HEK293 (cell line): ENCODE measurements around the gene NANOS1.
A peak's percentile ranks its signal among the peaks of the same experiment; 100 is the strongest.

Source experiments
- HOXA7 ChIP-seq: sonication (generic); formaldehyde crosslinking; IDR thresholded peaks from 2 replicates; pipeline ENCODE4 v1.8.1; 2022; ENCODE audit warnings: missing genetic modification reagents, borderline replicate concordance
- PRDM1 ChIP-seq: fragments of 450-650 bp; formaldehyde crosslinking; IDR thresholded peaks from 2 replicates; pipeline ENCODE4; 2016; ENCODE audit warnings: missing biosample characterization, missing genetic modification characterization
- TCF7L2 ChIP-seq: IDR thresholded peaks from 2 replicates; pipeline ENCODE4 v1.6.1; 2011; ENCODE audit warnings: low read depth, mild to moderate bottlenecking, inconsistent platforms, low read length, moderate library complexity, borderline replicate concordance
- ZBTB7A ChIP-seq: fragments of 450-650 bp; formaldehyde crosslinking; IDR thresholded peaks from 2 replicates; pipeline ENCODE4 v1.5.1; 2016; ENCODE audit warnings: low read depth, missing biosample characterization, missing genetic modification characterization
- ZEB2 ChIP-seq: fragments of 450-650 bp; formaldehyde crosslinking; IDR thresholded peaks from 2 replicates; pipeline ENCODE4 v1.5.1; 2016; ENCODE audit warnings: missing biosample characterization, missing genetic modification characterization
- ZNF140 ChIP-seq: fragments of 450-650 bp; formaldehyde crosslinking; IDR thresholded peaks from 2 replicates; pipeline ENCODE4 v1.5.1; 2016; ENCODE audit warnings: missing biosample characterization, missing genetic modification characterization
- ZNF214 ChIP-seq: fragments of 450-650 bp; formaldehyde crosslinking; IDR thresholded peaks from 2 replicates; pipeline ENCODE4 v1.5.1; 2017; ENCODE audit warnings: missing biosample characterization, mild to moderate bottlenecking, missing genetic modification characterization, borderline replicate concordance
- ZNF274 ChIP-seq, 2 experiments: fragments of 200-500 bp in 1 of 2; fragments of 450-650 bp in 1 of 2; sonication (Bioruptor generic) in 1 of 2; formaldehyde crosslinking in 1 of 2; IDR thresholded peaks; 2 replicates each; pipeline versions ENCODE4 v1.5.1 to v1.6.1; 2014 to 2016; ENCODE audit warnings: borderline replicate concordance in 1 of 2, inconsistent platforms in 1 of 2, low read length in 1 of 2, missing biosample characterization in 1 of 2, missing genetic modification characterization in 1 of 2
- ZNF510 ChIP-seq: fragments of 450-650 bp; formaldehyde crosslinking; IDR thresholded peaks from 2 replicates; pipeline ENCODE4 v1.5.1; 2018; ENCODE audit warnings: mild to moderate bottlenecking, missing genetic modification characterization, missing biosample characterization; ENCODE audit not compliant: insufficient replicate concordance
- ZNF629 ChIP-seq: fragments of 450-650 bp; formaldehyde crosslinking; IDR thresholded peaks from 2 replicates; pipeline ENCODE4 v1.5.1; 2017; ENCODE audit warnings: missing biosample characterization, missing genetic modification characterization
- ZSCAN30 ChIP-seq: fragments of 450-650 bp; IDR thresholded peaks from 2 replicates; pipeline ENCODE4 v1.5.1; 2018; ENCODE audit warnings: missing biosample characterization, mild to moderate bottlenecking, missing genetic modification characterization, moderate library complexity
- TF ChIP-seq, protein P1 (sequence below): fragments of 450-650 bp; formaldehyde crosslinking; IDR thresholded peaks from 2 replicates; pipeline ENCODE4 v1.5.1; 2016; ENCODE audit warnings: missing biosample characterization, missing genetic modification characterization
- TF ChIP-seq, protein P2 (sequence below): fragments of 450-650 bp; formaldehyde crosslinking; IDR thresholded peaks from 2 replicates; pipeline ENCODE4 v1.5.1; 2016; ENCODE audit warnings: missing biosample characterization, missing genetic modification characterization
- TF ChIP-seq, protein P3 (sequence below): fragments of 450-650 bp; formaldehyde crosslinking; IDR thresholded peaks from 2 replicates; pipeline ENCODE4 v1.5.1; 2016; ENCODE audit warnings: missing biosample characterization, missing genetic modification characterization

DNA sequence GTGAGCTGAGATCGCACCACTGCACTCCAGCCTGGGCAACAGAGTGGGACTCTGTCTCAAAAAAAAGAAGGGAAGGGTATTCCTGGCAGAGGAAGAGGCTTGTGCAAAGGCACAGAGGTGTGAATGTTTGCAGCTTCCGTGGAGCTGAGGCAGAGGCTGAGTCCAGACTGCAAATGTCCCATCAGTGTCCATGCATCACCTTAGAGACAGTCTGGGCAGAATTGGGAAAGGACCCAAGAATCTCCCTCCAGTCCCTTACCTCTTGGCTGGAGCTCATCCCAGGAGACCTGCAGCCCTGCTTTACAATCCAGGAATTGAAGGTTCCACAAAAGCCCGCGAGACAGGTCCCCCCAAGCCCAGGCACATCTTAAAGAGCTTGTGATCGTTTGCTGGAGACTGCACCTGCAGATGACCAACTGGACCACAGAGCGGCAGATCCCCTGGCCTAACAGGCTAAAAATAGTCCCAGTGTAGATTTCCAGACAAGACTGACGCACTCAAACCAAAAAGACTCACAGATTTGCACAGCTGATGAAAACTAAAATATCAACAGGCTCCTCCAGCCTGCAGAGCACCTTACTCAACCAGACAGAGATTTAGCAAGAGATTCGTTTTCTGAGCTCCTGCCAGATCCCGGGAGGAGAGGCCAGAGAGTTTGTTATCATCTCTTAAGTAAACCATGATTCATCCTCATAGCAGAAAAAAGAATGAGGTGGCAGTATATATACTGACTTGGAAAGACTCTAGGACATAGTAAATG is 22.9 kb upstream of the NANOS1 start:
- TF ChIP-seq, protein P1, sequence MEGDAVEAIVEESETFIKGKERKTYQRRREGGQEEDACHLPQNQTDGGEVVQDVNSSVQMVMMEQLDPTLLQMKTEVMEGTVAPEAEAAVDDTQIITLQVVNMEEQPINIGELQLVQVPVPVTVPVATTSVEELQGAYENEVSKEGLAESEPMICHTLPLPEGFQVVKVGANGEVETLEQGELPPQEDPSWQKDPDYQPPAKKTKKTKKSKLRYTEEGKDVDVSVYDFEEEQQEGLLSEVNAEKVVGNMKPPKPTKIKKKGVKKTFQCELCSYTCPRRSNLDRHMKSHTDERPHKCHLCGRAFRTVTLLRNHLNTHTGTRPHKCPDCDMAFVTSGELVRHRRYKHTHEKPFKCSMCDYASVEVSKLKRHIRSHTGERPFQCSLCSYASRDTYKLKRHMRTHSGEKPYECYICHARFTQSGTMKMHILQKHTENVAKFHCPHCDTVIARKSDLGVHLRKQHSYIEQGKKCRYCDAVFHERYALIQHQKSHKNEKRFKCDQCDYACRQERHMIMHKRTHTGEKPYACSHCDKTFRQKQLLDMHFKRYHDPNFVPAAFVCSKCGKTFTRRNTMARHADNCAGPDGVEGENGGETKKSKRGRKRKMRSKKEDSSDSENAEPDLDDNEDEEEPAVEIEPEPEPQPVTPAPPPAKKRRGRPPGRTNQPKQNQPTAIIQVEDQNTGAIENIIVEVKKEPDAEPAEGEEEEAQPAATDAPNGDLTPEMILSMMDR (tag by site-specific recombination): no peak
- TF ChIP-seq ZNF274 (IDR thresholded peaks at IDR 0.05; ENCODE audit: low read length) (no peak), ZNF274 (tag by site-specific recombination; IDR thresholded peaks at IDR 0.05; ENCODE audit: borderline replicate concordance) (no peak), ZNF214 (no peak), HOXA7 (no peak), ZBTB7A (tag by site-specific recombination) (no peak), TCF7L2 (no peak), ZNF140 (no peak), ZNF510 (no peak), ZNF629 (tag by site-specific recombination) (no peak), ZSCAN30 (tag by site-specific recombination) (no peak), PRDM1 (tag by site-specific recombination) (no peak), ZEB2 (tag by site-specific recombination) (peak; percentile 33; the same call in 1 of the 2 replicates)
- TF ChIP-seq, protein P2, sequence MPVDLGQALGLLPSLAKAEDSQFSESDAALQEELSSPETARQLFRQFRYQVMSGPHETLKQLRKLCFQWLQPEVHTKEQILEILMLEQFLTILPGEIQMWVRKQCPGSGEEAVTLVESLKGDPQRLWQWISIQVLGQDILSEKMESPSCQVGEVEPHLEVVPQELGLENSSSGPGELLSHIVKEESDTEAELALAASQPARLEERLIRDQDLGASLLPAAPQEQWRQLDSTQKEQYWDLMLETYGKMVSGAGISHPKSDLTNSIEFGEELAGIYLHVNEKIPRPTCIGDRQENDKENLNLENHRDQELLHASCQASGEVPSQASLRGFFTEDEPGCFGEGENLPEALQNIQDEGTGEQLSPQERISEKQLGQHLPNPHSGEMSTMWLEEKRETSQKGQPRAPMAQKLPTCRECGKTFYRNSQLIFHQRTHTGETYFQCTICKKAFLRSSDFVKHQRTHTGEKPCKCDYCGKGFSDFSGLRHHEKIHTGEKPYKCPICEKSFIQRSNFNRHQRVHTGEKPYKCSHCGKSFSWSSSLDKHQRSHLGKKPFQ (tag by site-specific recombination): no peak
- TF ChIP-seq, protein P3, sequence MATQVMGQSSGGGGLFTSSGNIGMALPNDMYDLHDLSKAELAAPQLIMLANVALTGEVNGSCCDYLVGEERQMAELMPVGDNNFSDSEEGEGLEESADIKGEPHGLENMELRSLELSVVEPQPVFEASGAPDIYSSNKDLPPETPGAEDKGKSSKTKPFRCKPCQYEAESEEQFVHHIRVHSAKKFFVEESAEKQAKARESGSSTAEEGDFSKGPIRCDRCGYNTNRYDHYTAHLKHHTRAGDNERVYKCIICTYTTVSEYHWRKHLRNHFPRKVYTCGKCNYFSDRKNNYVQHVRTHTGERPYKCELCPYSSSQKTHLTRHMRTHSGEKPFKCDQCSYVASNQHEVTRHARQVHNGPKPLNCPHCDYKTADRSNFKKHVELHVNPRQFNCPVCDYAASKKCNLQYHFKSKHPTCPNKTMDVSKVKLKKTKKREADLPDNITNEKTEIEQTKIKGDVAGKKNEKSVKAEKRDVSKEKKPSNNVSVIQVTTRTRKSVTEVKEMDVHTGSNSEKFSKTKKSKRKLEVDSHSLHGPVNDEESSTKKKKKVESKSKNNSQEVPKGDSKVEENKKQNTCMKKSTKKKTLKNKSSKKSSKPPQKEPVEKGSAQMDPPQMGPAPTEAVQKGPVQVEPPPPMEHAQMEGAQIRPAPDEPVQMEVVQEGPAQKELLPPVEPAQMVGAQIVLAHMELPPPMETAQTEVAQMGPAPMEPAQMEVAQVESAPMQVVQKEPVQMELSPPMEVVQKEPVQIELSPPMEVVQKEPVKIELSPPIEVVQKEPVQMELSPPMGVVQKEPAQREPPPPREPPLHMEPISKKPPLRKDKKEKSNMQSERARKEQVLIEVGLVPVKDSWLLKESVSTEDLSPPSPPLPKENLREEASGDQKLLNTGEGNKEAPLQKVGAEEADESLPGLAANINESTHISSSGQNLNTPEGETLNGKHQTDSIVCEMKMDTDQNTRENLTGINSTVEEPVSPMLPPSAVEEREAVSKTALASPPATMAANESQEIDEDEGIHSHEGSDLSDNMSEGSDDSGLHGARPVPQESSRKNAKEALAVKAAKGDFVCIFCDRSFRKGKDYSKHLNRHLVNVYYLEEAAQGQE (tag by site-specific recombination): no peak
